GM21367 (cell line): ENCODE measurements around the gene CTSK.

Source experiments
- ATAC-seq: cut with Tn5 transposase; IDR thresholded peaks from one replicate; pipeline ENCODE4 v1.9.1; 2021; ENCODE audit not compliant: unreplicated experiment

CTSK gene

DNA sequence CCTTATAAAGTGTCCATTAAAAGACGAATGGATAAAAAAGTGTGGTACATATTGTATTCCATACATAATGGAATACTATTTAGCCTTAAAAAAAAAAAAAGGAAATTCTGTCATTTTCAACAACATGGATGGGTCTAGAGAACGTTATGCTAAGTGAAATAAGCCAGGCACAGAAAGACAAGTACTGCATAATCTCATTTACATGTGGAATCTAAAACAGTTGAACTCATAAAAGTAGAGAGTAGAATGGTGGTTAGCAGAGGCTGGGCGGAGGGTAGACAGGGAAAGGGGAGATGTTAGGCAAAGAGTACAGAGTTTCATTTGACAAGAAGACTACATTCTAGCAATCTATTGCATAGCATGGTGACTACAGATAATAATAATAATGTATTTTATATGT, 45.0 kb downstream of the CTSK start:
- no peak for ATAC-seq

GRCh38 chr1:150762552-150762951, 45.5 kb downstream of the CTSK start:
- no peak for ATAC-seq

DNA sequence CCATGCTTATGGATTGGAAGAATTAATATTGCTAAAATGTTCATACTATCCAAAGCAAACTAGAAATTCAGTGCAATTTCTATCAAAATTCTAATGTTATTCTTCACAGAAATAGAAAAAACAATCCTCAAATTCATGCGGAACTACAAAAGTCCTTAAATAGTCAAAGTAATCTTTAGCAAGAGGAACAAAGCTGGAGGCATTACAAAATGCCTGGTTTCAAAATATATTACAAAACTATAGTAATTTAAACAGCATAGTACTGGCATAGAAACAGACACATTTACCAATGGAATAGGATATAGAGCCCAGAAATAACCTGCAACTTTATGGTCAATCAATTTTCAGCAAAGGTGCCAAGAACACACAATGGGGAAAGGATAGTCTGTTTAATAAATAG, 46.3 kb downstream of the CTSK start:
- no peak for ATAC-seq

GRCh38 chr1:150760013-150760412, 48.0 kb downstream of the CTSK start:
- ATAC-seq, result no peak

DNA sequence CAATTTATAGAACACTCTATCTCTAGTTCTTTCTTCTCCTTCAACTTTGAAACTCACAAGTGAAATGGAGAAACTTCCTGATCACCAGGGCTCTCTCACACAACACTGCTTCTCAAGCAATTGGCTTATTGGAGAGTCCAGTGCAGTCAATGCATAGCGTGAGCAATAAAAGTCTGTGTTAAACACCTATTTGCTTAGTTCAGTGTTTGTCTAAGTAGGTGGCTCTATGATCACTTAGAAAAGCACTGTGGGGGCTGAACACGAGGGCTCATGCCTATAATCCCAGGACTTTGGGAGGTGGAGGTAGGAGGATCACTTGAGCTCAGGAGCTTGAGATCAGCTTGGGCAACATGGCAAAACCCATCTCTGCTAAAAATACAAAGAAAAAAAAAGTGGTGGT, 54.6 kb downstream of the CTSK start:
- no peak for ATAC-seq

DNA sequence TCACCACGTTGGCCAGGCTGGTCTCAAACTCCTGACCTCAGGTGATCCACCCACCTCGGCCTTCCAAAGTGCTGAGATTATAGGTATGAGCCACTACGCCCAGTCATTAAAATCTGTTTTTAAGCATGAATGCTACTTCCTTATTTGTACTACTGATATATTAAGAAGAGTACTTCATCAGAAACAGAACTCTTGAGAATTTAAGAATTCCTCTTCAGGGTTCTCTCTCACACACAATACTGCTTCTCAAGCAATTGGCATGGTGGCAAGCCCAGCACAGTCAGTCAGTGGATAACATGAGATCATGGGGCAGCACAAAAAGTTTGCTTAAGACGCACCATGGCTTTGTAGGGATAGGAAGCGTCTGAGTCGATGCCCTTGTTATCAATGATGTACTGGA, 56.6 kb downstream of the CTSK start:
- no peak for ATAC-seq

DNA sequence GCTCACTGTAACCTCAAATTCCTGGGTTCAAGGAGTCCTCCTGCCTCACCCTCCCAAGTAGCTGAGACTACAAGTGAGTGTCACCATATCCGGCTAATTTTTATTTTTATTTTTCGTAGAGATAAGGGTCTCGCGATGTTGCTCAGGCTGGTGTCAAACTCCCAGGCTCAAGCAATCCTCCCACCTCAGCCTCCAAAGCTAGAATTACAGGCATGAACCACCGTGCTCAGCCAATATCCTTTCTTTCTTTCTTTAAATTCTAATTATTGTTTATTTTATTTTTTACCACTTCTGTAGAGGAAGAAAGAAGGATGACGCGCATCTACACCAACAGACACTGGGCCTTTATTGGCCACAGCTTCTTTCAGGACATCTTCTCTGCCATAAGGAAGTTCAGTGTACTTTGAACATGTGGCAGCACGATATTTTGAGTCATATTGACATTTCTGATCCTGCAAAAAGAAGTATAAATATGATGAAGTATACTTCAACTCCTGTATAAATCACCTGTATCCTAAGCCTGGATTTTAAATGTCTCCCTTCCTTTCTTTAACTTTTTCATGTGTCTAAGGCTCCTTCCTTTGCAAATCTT, 58.2 kb downstream of the CTSK start:
- no peak for ATAC-seq

DNA sequence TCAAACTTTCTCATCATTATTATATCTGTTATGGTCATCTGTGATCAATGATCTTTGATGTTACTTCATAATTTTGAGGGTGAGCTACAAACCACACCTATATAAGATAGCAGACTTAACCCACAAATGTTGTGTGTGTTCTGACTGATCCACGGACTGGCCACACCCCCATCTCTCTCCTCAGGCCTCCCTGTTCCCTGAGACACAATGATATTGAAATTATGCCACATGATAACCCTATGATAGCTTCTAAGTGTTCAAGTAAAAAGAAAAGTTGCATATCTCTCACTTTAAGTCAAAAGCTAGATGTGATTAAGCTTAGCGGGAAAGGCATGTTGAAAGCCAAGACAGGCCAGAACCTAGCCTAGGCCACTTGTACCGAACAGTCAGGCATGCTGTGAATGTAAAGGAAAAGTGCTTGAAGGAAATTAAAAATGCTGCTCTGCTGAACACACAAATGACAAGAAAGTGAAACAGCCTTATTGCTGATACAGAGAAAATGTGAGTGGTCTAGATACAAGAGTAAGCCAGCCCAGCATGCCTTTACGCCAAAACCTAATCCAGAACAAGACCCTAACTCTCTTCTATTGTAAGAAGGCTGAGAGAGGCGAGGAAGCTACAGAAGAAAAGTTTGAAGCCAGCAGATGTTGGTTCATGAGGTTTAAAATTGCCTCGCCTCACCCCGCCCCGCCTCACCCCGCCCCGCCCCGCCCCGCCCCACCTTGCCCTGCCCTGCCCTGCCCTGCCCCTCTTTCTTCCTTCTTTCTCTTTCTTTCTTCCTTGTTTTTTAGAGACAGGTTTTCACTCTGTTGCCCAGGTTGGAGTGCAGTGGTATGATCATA, 59.0 kb downstream of the CTSK start:
- ATAC-seq, result no peak
